Ovary (tissue), 3 donors: ENCODE measurements around the gene NDUFB4.

ENCODE experiments used
- CTCF ChIP-seq, 3 donors: fragments of 450-650 bp in 2 of 3; fragments of 200-600 bp in 1 of 3; IDR thresholded peaks; one replicate each; pipeline versions ENCODE4 v1.5.1 to v1.8.0; 2016 to 2022; ENCODE audit warnings: antibody characterized with exemption in 3 of 3, mild to moderate bottlenecking in 1 of 3
- EP300 ChIP-seq: sonication (generic); formaldehyde crosslinking; IDR thresholded peaks from one replicate; pipeline ENCODE4 v1.6.1; 2017; ENCODE audit warnings: antibody characterized with exemption
- POLR2A ChIP-seq: fragments of 450-650 bp; IDR thresholded peaks from one replicate; pipeline ENCODE4 v1.6.1; 2017; ENCODE audit warnings: antibody characterized with exemption, mild to moderate bottlenecking, moderate library complexity
- donor health status: DM: no; HTN: no; CAD: no.

- TF ChIP-seq CTCF (IDR thresholded peaks at IDR 0.05) (no peak), POLR2A (no peak), EP300 (no peak)
These were observed 44.1 kb downstream of the NDUFB4 start for GRCh38 chr3:120640231-120640630.
